ENCODE results near the gene GNAO1. TPM values are rescaled to one million over a fixed set of nuclear protein-coding genes. Genes with fewer than 3 reads are reported as not detected.

The GNAO1 gene
- total and polyA plus RNA-seq, 7 donors: 0.35 to 1.9 (median 0.60) TPM

- Histone ChIP-seq H3K4me3 (no peak overlapping the region), H3K27me3 (ENCODE audit: insufficient read depth in 3 of 3, low read length in 2 of 3) (no peaks in the 10 kb centered on the region), H3K9me3 (no peaks in the 10 kb centered on the region), H3K27ac (no peak overlapping the region), H3K36me3 (ENCODE audit: insufficient read depth in 1 of 2, low read depth in 1 of 2) (no peaks in the 10 kb centered on the region), H3K4me1 (no peaks in the 10 kb centered on the region)
- intact Hi-C loops (cut with DNase I): no loop called here
- TF ChIP-seq, protein P1, sequence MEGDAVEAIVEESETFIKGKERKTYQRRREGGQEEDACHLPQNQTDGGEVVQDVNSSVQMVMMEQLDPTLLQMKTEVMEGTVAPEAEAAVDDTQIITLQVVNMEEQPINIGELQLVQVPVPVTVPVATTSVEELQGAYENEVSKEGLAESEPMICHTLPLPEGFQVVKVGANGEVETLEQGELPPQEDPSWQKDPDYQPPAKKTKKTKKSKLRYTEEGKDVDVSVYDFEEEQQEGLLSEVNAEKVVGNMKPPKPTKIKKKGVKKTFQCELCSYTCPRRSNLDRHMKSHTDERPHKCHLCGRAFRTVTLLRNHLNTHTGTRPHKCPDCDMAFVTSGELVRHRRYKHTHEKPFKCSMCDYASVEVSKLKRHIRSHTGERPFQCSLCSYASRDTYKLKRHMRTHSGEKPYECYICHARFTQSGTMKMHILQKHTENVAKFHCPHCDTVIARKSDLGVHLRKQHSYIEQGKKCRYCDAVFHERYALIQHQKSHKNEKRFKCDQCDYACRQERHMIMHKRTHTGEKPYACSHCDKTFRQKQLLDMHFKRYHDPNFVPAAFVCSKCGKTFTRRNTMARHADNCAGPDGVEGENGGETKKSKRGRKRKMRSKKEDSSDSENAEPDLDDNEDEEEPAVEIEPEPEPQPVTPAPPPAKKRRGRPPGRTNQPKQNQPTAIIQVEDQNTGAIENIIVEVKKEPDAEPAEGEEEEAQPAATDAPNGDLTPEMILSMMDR (IDR thresholded peaks at IDR 0.05): no peak
- peak in 1 of 2 donors; percentile 26 for DNase-seq
- no peak for ATAC-seq
- WGBS, 3 donors: 85 to 91% (median 86%) methylated on average over 15 of the region's 15 CpGs
Measured at GRCh38 chr16:56346131-56346890, 155.0 kb downstream of the GNAO1 start.

- TF ChIP-seq, protein P1 (IDR thresholded peaks at IDR 0.05): no peak
- no peak overlapping the region for H3K4me3 ChIP-seq
- H3K27ac ChIP-seq: no peak overlapping the region
- no peaks in the 10 kb centered on the region for H3K36me3 ChIP-seq (ENCODE audit: insufficient read depth in 1 of 2, low read depth in 1 of 2)
- H3K4me1 ChIP-seq: no peaks in the 10 kb centered on the region
- H3K27me3 ChIP-seq (ENCODE audit: insufficient read depth in 3 of 3, low read length in 2 of 3): no peaks in the 10 kb centered on the region
- ATAC-seq (no peak), DNase-seq (peak in 1 of 2 donors; percentile 39)
- 76 to 87% (median 84%) methylated on average over 6 to 8 of the region's 8 CpGs for WGBS, 3 donors
- no peaks in the 10 kb centered on the region for H3K9me3 ChIP-seq
- intact Hi-C loops (cut with DNase I): no loop called here
Measured at GRCh38 chr16:56347166-56347565, 155.9 kb downstream of the GNAO1 start.

- no peaks in the 10 kb centered on the region for H3K27me3 ChIP-seq (ENCODE audit: insufficient read depth in 3 of 3, low read length in 2 of 3)
- intact Hi-C loops (cut with DNase I): no loop called here
- no peak overlapping the region for H3K4me3 ChIP-seq
- 79 to 91% (median 82%) methylated on average over 7 to 11 of the region's 11 CpGs for WGBS, 3 donors
- H3K9me3 ChIP-seq: no peaks in the 10 kb centered on the region
- TF ChIP-seq, protein P1 (IDR thresholded peaks at IDR 0.05): no peak
- H3K27ac ChIP-seq: no peak overlapping the region
- DNase-seq (peak in 1 of 2 donors; percentile 31), ATAC-seq (no peak)
- H3K4me1 ChIP-seq: no peaks in the 10 kb centered on the region
- H3K36me3 ChIP-seq (ENCODE audit: insufficient read depth in 1 of 2, low read depth in 1 of 2): no peaks in the 10 kb centered on the region
Measured at GRCh38 chr16:56347670-56348069, 156.4 kb downstream of the GNAO1 start.

DNA sequence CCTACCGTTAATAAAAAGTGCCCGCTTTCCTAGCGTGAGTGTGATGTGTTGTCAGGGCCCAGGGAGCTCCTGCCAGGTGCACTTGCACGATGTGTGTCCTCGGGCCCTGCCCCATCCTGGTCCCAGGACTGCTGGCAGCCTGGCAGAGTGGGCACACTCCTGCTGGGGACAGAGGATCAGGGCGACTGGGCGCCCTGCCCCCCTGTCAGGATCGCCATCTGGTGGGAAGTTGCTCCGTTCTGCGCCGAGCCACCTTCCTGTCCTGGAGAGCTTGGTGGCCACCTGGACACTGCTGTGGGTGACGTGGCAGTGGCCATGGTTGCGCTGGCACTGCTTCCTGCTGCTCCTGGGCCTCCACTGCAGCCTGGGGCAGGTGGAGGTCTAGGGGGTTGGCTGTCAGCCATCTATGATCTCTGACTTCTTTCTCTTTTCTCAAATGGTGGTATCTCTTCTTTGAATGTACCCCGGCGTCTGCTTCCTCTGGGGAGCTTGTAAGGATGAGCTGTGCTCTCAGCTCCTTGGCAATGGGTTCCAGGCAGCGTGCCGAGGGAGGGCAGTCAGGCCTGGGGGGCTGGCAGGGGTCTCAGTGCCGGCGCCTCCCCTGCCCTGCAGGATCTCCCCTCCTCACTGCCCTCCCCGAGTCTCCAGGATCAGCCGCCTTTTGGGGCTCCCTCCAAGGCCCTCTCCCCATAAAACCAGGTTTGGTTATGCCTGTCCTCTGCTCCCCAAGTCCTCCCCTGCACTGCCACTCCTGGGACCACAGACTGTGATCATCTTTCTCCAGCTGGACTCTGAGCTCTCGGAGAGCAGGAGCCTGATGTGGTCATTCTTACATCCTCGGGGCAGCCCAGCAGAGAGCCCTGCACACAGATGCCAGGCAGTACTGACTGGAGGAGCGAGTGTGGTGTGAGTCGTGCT is 157.1 kb downstream of the GNAO1 start:
- ATAC-seq (no peak), DNase-seq (peak in 1 of 2 donors; percentile 39)
- H3K4me3 ChIP-seq: no peak overlapping the region
- H3K27me3 ChIP-seq (ENCODE audit: insufficient read depth in 3 of 3, low read length in 2 of 3): no peaks in the 10 kb centered on the region
- H3K9me3 ChIP-seq: no peaks in the 10 kb centered on the region
- no peaks in the 10 kb centered on the region for H3K36me3 ChIP-seq (ENCODE audit: insufficient read depth in 1 of 2, low read depth in 1 of 2)
- H3K27ac ChIP-seq: no peak overlapping the region
- 87 to 88% (median 87%) methylated on average over 25 of the region's 25 CpGs for WGBS, 3 donors
- no peaks in the 10 kb centered on the region for H3K4me1 ChIP-seq
- intact Hi-C loops (cut with DNase I): no loop called here
- TF ChIP-seq, protein P1 (IDR thresholded peaks at IDR 0.05): no peak

Data from psoas muscle (tissue), 8 donors.